ENCODE results near the gene ATG16L2. TPM values are rescaled to one million over a fixed set of nuclear protein-coding genes. Genes with fewer than 3 reads are reported as not detected.

ATG16L2 gene
- total and polyA plus RNA-seq, 9 of the 15 experiments (the other 6 are each of a cell fraction or from before 2014, with no cell fraction given), result 0.18 to 11.2 (median 6.2) TPM

GRCh38 chr11:72814286-72815109, at the start of gene ATG16L2 (continued):
- no peak for TF ChIP-seq NELFE (IDR thresholded peaks at IDR 0.05; ENCODE audit: insufficient read depth, insufficient read length)
- TF ChIP-seq GATAD2A (IDR thresholded peaks at IDR 0.05), result no peak
- no peak for TF ChIP-seq ZBTB9 (CRISPR knock-in tag; IDR thresholded peaks at IDR 0.05)
- peak; percentile 94 for TF ChIP-seq RB1 (IDR thresholded peaks at IDR 0.05; ENCODE audit: low read depth)
- peak in 2 of 3 experiments; percentile 83 to 90 for TF ChIP-seq YY1 (IDR thresholded peaks at IDR 0.05; ENCODE audit: borderline replicate concordance in 1 of 3, control insufficient read depth in 1 of 3, extremely low read depth in 1 of 3, insufficient read depth in 3 of 3, insufficient read length in 1 of 3, insufficient replicate concordance in 2 of 3, low read depth in 1 of 3, low read length in 2 of 3)
- no peak for TF ChIP-seq ZNF224 (CRISPR knock-in tag; IDR thresholded peaks at IDR 0.05)
- no peak for TF ChIP-seq SREBF2 (CRISPR knock-in tag; IDR thresholded peaks at IDR 0.05)
- TF ChIP-seq PML (IDR thresholded peaks at IDR 0.05; ENCODE audit: low read length), result 0 out of 2 replicates have a peak, but pooled peaks have one; percentile 40
- no peak for TF ChIP-seq ZNF511 (CRISPR knock-in tag; IDR thresholded peaks at IDR 0.05)
- TF ChIP-seq ZNF263 (CRISPR knock-in tag; IDR thresholded peaks at IDR 0.05; ENCODE audit: borderline replicate concordance), result no peak
- no peak for TF ChIP-seq SMARCC2 (IDR thresholded peaks at IDR 0.05; ENCODE audit: low read depth)
- TF ChIP-seq FOS (IDR thresholded peaks at IDR 0.05; ENCODE audit: extremely low read depth, insufficient read length), result no peak
- TF ChIP-seq CCNT2 (IDR thresholded peaks at IDR 0.05; ENCODE audit: borderline replicate concordance, extremely low read depth, insufficient read length, low read depth, low read length), result peak; percentile 78
- no peak for TF ChIP-seq MIER1 (IDR thresholded peaks at IDR 0.05; ENCODE audit: low read depth)
- TF ChIP-seq SMAD4 (CRISPR knock-in tag; conservative IDR thresholded peaks at IDR 0.05), result peak; percentile 72
- no peak for TF ChIP-seq PTTG1 (tag; IDR thresholded peaks at IDR 0.05; ENCODE audit: low read depth)
- TF ChIP-seq TCF15 (CRISPR knock-in tag; IDR thresholded peaks at IDR 0.05), result no peak
- TF ChIP-seq NR1H2 (CRISPR knock-in tag; IDR thresholded peaks at IDR 0.05), result no peak
- TF ChIP-seq ZNF707 (CRISPR knock-in tag; conservative IDR thresholded peaks at IDR 0.05), result no peak
- TF ChIP-seq E2F3 (CRISPR knock-in tag; IDR thresholded peaks at IDR 0.05), result peak; percentile 96
- no peak for TF ChIP-seq CHD4 (IDR thresholded peaks at IDR 0.05; ENCODE audit: insufficient read depth, insufficient replicate concordance, low read depth, low read length, poor library complexity, severe bottlenecking)
- peak; percentile 80 for TF ChIP-seq CREB1 (IDR thresholded peaks at IDR 0.05)
- peak; percentile 70; the same call in 1 of the 2 replicates for TF ChIP-seq CREB1 (CRISPR knock-in tag; IDR thresholded peaks at IDR 0.05)
- no peak for TF ChIP-seq MAFK (IDR thresholded peaks at IDR 0.05; ENCODE audit: low read length)
- TF ChIP-seq RHOXF2B (CRISPR knock-in tag; conservative IDR thresholded peaks at IDR 0.05), result no peak

Data from K562 (cell line).